ENCODE measurements around the gene ISM2. TPM values are rescaled to one million over a fixed set of nuclear protein-coding genes. Genes with fewer than 3 reads are reported as not detected.

Gene ISM2
- total and polyA plus RNA-seq, 2 of the 13 experiments (the other 11 are each of a cell fraction or from before 2014, with no cell fraction given) = 1.8 to 40.7 TPM

- TF ChIP-seq ZBTB10 (CRISPR knock-in tag; IDR thresholded peaks at IDR 0.05; ENCODE audit: borderline replicate concordance) (no peak), ZSCAN31 (CRISPR knock-in tag; IDR thresholded peaks at IDR 0.05; ENCODE audit: low read depth) (peak; percentile 82; the same call in 1 of the 2 replicates), HHEX (CRISPR knock-in tag; IDR thresholded peaks at IDR 0.05) (no peak), ZNF780A (CRISPR knock-in tag; IDR thresholded peaks at IDR 0.05) (no peak), GATA4 (IDR thresholded peaks at IDR 0.05; ENCODE audit: borderline replicate concordance, low read depth) (no peak), BHLHE40 (IDR thresholded peaks at IDR 0.05; ENCODE audit: low read length) (no peak), TIGD3 (CRISPR knock-in tag; IDR thresholded peaks at IDR 0.05; ENCODE audit: borderline replicate concordance) (no peak), HNF4A (CRISPR knock-in tag; IDR thresholded peaks at IDR 0.05) (no peak), AHR (CRISPR knock-in tag; IDR thresholded peaks at IDR 0.05) (no peak), ZKSCAN1 (IDR thresholded peaks at IDR 0.05; ENCODE audit: low read length) (no peak), ZNF790 (CRISPR knock-in tag; IDR thresholded peaks at IDR 0.05; ENCODE audit: borderline replicate concordance) (no peak), IKZF4 (CRISPR knock-in tag; IDR thresholded peaks at IDR 0.05; ENCODE audit: borderline replicate concordance, low read depth, not compliant biosample characterization) (peak; percentile 51), TBX2 (CRISPR knock-in tag; IDR thresholded peaks at IDR 0.05; ENCODE audit: borderline replicate concordance) (no peak; the same call in 1 of the 2 replicates), ZNF264 (CRISPR knock-in tag; IDR thresholded peaks at IDR 0.05) (no peak), SIN3A (IDR thresholded peaks at IDR 0.05; ENCODE audit: borderline replicate concordance, low read depth, low read length) (no peak), STAG1 (CRISPR knock-in tag; IDR thresholded peaks at IDR 0.05) (no peak)
- TF ChIP-seq, protein P1, sequence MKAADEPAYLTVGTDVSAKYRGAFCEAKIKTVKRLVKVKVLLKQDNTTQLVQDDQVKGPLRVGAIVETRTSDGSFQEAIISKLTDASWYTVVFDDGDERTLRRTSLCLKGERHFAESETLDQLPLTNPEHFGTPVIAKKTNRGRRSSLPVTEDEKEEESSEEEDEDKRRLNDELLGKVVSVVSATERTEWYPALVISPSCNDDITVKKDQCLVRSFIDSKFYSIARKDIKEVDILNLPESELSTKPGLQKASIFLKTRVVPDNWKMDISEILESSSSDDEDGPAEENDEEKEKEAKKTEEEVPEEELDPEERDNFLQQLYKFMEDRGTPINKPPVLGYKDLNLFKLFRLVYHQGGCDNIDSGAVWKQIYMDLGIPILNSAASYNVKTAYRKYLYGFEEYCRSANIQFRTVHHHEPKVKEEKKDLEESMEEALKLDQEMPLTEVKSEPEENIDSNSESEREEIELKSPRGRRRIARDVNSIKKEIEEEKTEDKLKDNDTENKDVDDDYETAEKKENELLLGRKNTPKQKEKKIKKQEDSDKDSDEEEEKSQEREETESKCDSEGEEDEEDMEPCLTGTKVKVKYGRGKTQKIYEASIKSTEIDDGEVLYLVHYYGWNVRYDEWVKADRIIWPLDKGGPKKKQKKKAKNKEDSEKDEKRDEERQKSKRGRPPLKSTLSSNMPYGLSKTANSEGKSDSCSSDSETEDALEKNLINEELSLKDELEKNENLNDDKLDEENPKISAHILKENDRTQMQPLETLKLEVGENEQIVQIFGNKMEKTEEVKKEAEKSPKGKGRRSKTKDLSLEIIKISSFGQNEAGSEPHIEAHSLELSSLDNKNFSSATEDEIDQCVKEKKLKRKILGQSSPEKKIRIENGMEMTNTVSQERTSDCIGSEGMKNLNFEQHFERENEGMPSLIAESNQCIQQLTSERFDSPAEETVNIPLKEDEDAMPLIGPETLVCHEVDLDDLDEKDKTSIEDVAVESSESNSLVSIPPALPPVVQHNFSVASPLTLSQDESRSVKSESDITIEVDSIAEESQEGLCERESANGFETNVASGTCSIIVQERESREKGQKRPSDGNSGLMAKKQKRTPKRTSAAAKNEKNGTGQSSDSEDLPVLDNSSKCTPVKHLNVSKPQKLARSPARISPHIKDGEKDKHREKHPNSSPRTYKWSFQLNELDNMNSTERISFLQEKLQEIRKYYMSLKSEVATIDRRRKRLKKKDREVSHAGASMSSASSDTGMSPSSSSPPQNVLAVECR (CRISPR knock-in tag; IDR thresholded peaks at IDR 0.05; ENCODE audit: borderline replicate concordance) = no peak; the same call in 1 of the 2 replicates
- TF ChIP-seq, protein P2, sequence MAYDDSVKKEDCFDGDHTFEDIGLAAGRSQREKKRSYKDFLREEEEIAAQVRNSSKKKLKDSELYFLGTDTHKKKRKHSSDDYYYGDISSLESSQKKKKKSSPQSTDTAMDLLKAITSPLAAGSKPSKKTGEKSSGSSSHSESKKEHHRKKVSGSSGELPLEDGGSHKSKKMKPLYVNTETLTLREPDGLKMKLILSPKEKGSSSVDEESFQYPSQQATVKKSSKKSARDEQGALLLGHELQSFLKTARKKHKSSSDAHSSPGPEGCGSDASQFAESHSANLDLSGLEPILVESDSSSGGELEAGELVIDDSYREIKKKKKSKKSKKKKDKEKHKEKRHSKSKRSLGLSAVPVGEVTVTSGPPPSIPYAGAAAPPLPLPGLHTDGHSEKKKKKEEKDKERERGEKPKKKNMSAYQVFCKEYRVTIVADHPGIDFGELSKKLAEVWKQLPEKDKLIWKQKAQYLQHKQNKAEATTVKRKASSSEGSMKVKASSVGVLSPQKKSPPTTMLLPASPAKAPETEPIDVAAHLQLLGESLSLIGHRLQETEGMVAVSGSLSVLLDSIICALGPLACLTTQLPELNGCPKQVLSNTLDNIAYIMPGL (CRISPR knock-in tag; IDR thresholded peaks at IDR 0.05; ENCODE audit: borderline replicate concordance in 1 of 2, low read depth in 1 of 2) = no peak; a peak in 1 of 4 replicates
- TF ChIP-seq, protein P3, sequence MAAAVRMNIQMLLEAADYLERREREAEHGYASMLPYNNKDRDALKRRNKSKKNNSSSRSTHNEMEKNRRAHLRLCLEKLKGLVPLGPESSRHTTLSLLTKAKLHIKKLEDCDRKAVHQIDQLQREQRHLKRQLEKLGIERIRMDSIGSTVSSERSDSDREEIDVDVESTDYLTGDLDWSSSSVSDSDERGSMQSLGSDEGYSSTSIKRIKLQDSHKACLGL (CRISPR knock-in tag; IDR thresholded peaks at IDR 0.05) = 0 out of 2 replicates have a peak, but pooled peaks have one; percentile 5
These were observed 41.5 kb downstream of the ISM2 start (continued) for GRCh38 chr14:77457115-77457521.

All from HepG2 (cell line).